ENCODE results near the gene LAMC3. TPM values are rescaled to one million over a fixed set of nuclear protein-coding genes. Genes with fewer than 3 reads are reported as not detected.

LAMC3 gene
- total RNA-seq, 1 experiment from 2014 or later: not detected

GRCh38 chr9:131049829-131050715 is 41.1 kb downstream of the LAMC3 start:
- intact Hi-C loops (cut with micrococcal nuclease): loop anchor here (5.0 to 10.0 kb wide), 2 partner anchors 108 to 345 kb away; no protein-coding TSS in a partner anchor
- ChIA-PET POLR2A (no interaction called here), CTCF (interaction anchor here (0.6 to 0.9 kb wide), 4 partner anchors 29 to 400 kb away, joined by 3 read pairs; no protein-coding TSS in a partner anchor)
- H3K27me3 Mint-ChIP-seq (ENCODE audit: insufficient read depth, unreplicated experiment): no peaks in the 10 kb centered on the region
- no peaks in the 10 kb centered on the region for H3K9me3 Mint-ChIP-seq (ENCODE audit: unreplicated experiment)
- H3K4me1 Mint-ChIP-seq (ENCODE audit: insufficient read depth, unreplicated experiment): no peaks in the 10 kb centered on the region
- TF ChIP-seq CTCF (IDR thresholded peaks at IDR 0.05; ENCODE audit: unreplicated experiment): no peak
- no peak overlapping the region for H3K4me3 Mint-ChIP-seq (ENCODE audit: unreplicated experiment)
- DNase-seq (ENCODE audit: unreplicated experiment): no peak
- H3K36me3 Mint-ChIP-seq (ENCODE audit: insufficient read depth, unreplicated experiment): no peaks in the 10 kb centered on the region
- no TSS peak for BruUV-seq (replicated peaks)
- H3K27ac Mint-ChIP-seq (ENCODE audit: low read depth, unreplicated experiment): no peak overlapping the region

GRCh38 chr9:131050831-131051230 is 41.9 kb downstream of the LAMC3 start:
- intact Hi-C loops (cut with micrococcal nuclease): no loop called here
- ChIA-PET POLR2A (no interaction called here), CTCF (no interaction called here)
- Mint-ChIP-seq H3K4me1 (ENCODE audit: insufficient read depth, unreplicated experiment) (no peaks in the 10 kb centered on the region), H3K9me3 (ENCODE audit: unreplicated experiment) (no peaks in the 10 kb centered on the region), H3K4me3 (ENCODE audit: unreplicated experiment) (no peak overlapping the region), H3K27ac (ENCODE audit: low read depth, unreplicated experiment) (no peak overlapping the region), H3K27me3 (ENCODE audit: insufficient read depth, unreplicated experiment) (no peaks in the 10 kb centered on the region), H3K36me3 (ENCODE audit: insufficient read depth, unreplicated experiment) (no peaks in the 10 kb centered on the region)
- BruUV-seq (replicated peaks): no TSS peak
- no peak for DNase-seq (ENCODE audit: unreplicated experiment)
- no peak for TF ChIP-seq CTCF (IDR thresholded peaks at IDR 0.05; ENCODE audit: unreplicated experiment)

DNA sequence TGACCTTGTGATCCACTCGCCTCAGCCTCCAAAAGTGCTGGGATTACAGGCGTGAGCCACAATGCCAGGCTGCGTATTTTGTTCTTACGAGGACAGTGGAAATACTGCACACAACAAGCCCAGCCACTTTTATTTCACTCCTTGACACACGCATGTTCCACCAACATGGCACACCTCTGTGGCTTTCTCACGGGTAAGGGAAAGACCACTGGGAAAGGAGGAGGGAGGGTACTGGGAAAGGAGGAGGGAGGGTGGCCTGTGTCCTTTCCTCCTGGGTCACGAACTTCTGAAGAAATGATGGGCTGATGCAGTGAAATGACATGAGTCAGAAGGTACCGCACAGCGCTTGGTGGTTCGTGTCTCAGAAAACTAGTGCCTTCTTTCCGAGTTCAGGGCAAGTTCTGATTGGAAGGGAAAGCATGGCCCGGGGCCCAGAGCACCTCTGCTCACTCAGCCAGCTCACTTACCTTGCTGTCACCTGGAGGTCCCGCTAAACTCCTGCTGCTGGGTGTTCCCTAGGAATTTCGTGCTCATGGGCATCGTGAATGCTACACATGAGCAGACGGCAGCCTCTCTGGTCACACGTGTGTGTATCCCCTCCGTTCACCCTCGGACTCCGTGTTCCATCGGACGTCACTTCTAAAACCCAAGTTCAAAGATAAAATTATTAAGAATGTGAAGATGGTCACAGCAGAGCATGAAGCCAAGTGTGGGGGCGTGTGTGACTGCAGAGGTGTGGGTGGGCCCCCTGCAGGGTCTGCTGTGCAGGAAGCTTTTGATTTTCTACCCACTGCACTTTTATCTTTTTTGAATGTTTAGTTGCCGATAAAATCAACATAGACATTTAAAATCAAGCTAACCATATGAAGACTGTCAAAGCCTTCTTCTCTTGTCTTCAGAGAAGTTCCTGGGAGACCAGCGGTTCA is 42.9 kb downstream of the LAMC3 start:
- ChIA-PET POLR2A (interaction anchor here (0.6 kb wide), 1 partner anchor 49 kb away, joined by 3 read pairs; no protein-coding TSS in a partner anchor), CTCF (interaction anchor here (0.5 to 1.4 kb wide), 6 partner anchors 10 to 592 kb away, joined by 3 to 5 read pairs (median 4); no protein-coding TSS in a partner anchor)
- intact Hi-C loops (cut with micrococcal nuclease): no loop called here
- BruUV-seq (replicated peaks): no TSS peak
- no peak for TF ChIP-seq CTCF (IDR thresholded peaks at IDR 0.05; ENCODE audit: unreplicated experiment)
- DNase-seq (ENCODE audit: unreplicated experiment): no peak
- H3K27me3 Mint-ChIP-seq (ENCODE audit: insufficient read depth, unreplicated experiment): no peaks in the 10 kb centered on the region
- H3K4me1 Mint-ChIP-seq (ENCODE audit: insufficient read depth, unreplicated experiment): no peaks in the 10 kb centered on the region
- H3K4me3 Mint-ChIP-seq (ENCODE audit: unreplicated experiment): no peak overlapping the region
- H3K36me3 Mint-ChIP-seq (ENCODE audit: insufficient read depth, unreplicated experiment): no peaks in the 10 kb centered on the region
- H3K27ac Mint-ChIP-seq (ENCODE audit: low read depth, unreplicated experiment): no peak overlapping the region
- no peaks in the 10 kb centered on the region for H3K9me3 Mint-ChIP-seq (ENCODE audit: unreplicated experiment)

DNA sequence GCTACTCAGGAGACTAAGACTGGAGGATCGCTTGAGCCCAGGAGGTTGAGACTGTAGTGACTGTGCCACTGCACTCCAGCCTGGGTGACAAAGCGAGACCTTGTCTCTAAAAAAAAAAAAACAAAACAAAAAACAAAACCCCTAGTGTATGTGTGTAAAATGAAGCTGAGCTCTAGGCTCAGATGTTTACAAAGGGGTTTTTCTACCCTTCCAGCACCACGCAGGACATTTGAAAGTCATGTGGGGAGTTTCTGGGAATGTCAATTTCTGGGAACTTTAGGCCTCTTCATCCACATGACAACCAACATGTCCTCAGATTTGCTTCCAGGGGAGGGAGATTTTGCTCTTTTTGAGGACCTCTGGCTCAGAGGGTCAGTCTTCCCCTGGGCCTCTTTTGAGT is 44.9 kb downstream of the LAMC3 start:
- POLR2A ChIA-PET: no interaction called here
- Mint-ChIP-seq H3K4me1 (ENCODE audit: insufficient read depth, unreplicated experiment) (no peaks in the 10 kb centered on the region), H3K27me3 (ENCODE audit: insufficient read depth, unreplicated experiment) (no peaks in the 10 kb centered on the region)

More for the DNA sequence above, 44.9 kb downstream of the LAMC3 start:
- TF ChIP-seq CTCF (IDR thresholded peaks at IDR 0.05; ENCODE audit: unreplicated experiment): no peak
- H3K4me3 Mint-ChIP-seq (ENCODE audit: unreplicated experiment): no peak overlapping the region
- intact Hi-C loops (cut with micrococcal nuclease): no loop called here
- no peak for DNase-seq (ENCODE audit: unreplicated experiment)
- CTCF ChIA-PET: interaction anchor here (0.6 to 0.7 kb wide), 6 partner anchors 22 to 929 kb away, joined by 3 to 6 read pairs (median 4); no protein-coding TSS in a partner anchor
- no peaks in the 10 kb centered on the region for H3K9me3 Mint-ChIP-seq (ENCODE audit: unreplicated experiment)
- BruUV-seq (replicated peaks): no TSS peak
- H3K27ac Mint-ChIP-seq (ENCODE audit: low read depth, unreplicated experiment): no peak overlapping the region
- H3K36me3 Mint-ChIP-seq (ENCODE audit: insufficient read depth, unreplicated experiment): no peaks in the 10 kb centered on the region

Measured in MCF 10A (cell line).